GM23248 (cell line): ENCODE results near the gene MMP3.

Source experiments
- EZH2 ChIP-seq: fragments of 200-600 bp; sonication (generic); IDR thresholded peaks from 2 replicates; pipeline ENCODE4 v1.6.1; 2018; ENCODE audit warnings: antibody characterized with exemption, mild to moderate bottlenecking; ENCODE audit not compliant: insufficient read depth, poor library complexity, severe bottlenecking
- EZH2phosphoT487 ChIP-seq: fragments of 200-600 bp; sonication (generic); IDR thresholded peaks from 2 replicates; pipeline ENCODE4 v1.6.1; 2018; ENCODE audit warnings: antibody characterized with exemption, moderate library complexity, mild to moderate bottlenecking, low read depth; ENCODE audit not compliant: insufficient read depth

DNA sequence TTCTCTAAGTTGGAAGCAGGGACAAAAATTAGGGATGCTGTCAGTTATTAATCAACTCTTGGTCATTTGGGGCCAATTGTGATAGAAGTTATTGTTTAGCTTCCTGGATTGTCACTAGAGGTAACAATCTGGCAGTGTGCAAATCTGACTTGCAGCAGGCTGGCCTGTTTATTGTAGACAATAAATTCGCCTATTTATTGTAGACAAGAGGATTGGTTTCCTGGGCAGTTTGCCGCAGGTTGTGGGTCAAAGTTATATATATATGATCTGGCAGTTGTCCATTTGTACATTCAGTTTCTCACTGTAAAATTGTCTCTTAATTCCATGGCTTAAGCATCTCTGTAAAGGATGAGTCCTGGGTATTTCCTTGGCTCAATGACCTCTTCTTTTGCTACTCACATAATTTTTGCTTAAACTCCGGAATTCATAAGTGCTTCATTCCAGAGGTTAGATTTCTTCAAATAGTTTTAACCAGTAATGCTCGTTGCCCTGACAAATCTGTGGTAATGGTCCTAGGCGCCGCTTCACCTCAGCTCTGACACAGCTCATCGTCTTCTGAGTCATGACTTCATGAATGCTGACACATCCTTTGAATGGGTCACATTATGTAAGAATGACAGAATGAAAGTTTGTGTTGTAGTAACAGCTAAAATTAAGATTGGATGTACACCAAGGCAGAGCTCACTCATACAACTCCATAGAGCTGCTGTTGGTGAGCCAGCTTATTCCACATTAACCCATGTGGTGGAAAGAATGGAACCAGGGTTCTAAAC, 7.8 kb upstream of the MMP3 start:
- TF ChIP-seq EZH2 (no peak), EZH2phosphoT487 (no peak)
